Breast epithelium (tissue), 3 donors: Measurements from ENCODE around the gene PCDH15.

Experiments used
- POLR2A ChIP-seq: fragments of 450-650 bp; IDR thresholded peaks from one replicate; pipeline ENCODE4 v1.6.1; 2016; ENCODE audit warnings: antibody characterized with exemption, mild to moderate bottlenecking, moderate library complexity
- POLR2AphosphoS5 ChIP-seq, 3 donors: sonication (generic); formaldehyde crosslinking; IDR thresholded peaks; one replicate each; pipeline ENCODE4 v1.6.1; 2017; ENCODE audit warnings: antibody characterized with exemption in 3 of 3
- TF ChIP-seq, protein P1 (sequence below), 3 donors: fragments of 450-650 bp; IDR thresholded peaks; one replicate each; pipeline ENCODE4 v1.5.1; 2016 to 2017; ENCODE audit warnings: antibody characterized with exemption in 3 of 3, mild to moderate bottlenecking in 3 of 3, moderate library complexity in 3 of 3

- TF ChIP-seq, protein P1, sequence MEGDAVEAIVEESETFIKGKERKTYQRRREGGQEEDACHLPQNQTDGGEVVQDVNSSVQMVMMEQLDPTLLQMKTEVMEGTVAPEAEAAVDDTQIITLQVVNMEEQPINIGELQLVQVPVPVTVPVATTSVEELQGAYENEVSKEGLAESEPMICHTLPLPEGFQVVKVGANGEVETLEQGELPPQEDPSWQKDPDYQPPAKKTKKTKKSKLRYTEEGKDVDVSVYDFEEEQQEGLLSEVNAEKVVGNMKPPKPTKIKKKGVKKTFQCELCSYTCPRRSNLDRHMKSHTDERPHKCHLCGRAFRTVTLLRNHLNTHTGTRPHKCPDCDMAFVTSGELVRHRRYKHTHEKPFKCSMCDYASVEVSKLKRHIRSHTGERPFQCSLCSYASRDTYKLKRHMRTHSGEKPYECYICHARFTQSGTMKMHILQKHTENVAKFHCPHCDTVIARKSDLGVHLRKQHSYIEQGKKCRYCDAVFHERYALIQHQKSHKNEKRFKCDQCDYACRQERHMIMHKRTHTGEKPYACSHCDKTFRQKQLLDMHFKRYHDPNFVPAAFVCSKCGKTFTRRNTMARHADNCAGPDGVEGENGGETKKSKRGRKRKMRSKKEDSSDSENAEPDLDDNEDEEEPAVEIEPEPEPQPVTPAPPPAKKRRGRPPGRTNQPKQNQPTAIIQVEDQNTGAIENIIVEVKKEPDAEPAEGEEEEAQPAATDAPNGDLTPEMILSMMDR (IDR thresholded peaks at IDR 0.05) = no peak
- TF ChIP-seq POLR2AphosphoS5 (IDR thresholded peaks at IDR 0.05) (no peak), POLR2A (no peak)
Measured at GRCh38 chr10:54060572-54060971, 740.5 kb downstream of the PCDH15 start.
